PC-9 (cell line): ENCODE measurements around the gene CACNG6. TPM values are rescaled to one million over a fixed set of nuclear protein-coding genes. Genes with fewer than 3 reads are reported as not detected.
A peak's percentile ranks its signal among the peaks of the same experiment; 100 is the strongest.

Experiments
- BruUV-seq: library from RNA; stranded (reverse); fragments of 400-500 nt; replicated peaks from 2 replicates; lab custom pipeline; 2021; lab: Mats Ljungman, UMichigan
- CTCF ChIA-PET: fragments of 300-600 bp; sonication (Branson Sonifier 250); formaldehyde crosslinking; loops from one replicate; lab custom pipeline; 2022; ENCODE audit warnings: antibody characterized with exemption; lab: Charles Lee
- POLR2A ChIA-PET: fragments of 300-600 bp; sonication (Branson Sonifier 250); formaldehyde crosslinking; loops from one replicate; lab custom pipeline; 2022; ENCODE audit warnings: antibody characterized with exemption; ENCODE audit not compliant: unreplicated experiment; lab: Charles Lee
- DNase-seq, 2 experiments: peaks; one replicate each; pipeline versions ENCODE4 v3.0.0 to v3.0.0-alpha.2; 2015 to 2022; ENCODE audit warnings: mixed read lengths in 1 of 2
- H2AFZ ChIP-seq: fragments of 200-600 bp; sonication (generic); 2 replicates; pipeline ENCODE4 v1.8.1; 2017; ENCODE audit warnings: antibody characterized with exemption
- H3F3A ChIP-seq: fragments of 200-600 bp; sonication (generic); 2 replicates; pipeline ENCODE4 v1.8.1; 2017; ENCODE audit warnings: antibody characterized with exemption, mild to moderate bottlenecking, low read depth; ENCODE audit not compliant: insufficient read depth
- H3K27ac ChIP-seq: fragments of 200-600 bp; sonication (generic); 2 replicates; pipeline ENCODE4 v1.6.1; 2016; ENCODE audit warnings: mixed run types
- H3K27me3 ChIP-seq: fragments of 200-600 bp; sonication (generic); 2 replicates; pipeline ENCODE4 v1.6.1; 2016; ENCODE audit warnings: low read depth, mixed run types; ENCODE audit not compliant: insufficient read depth
- H3K36me3 ChIP-seq: fragments of 200-600 bp; sonication (generic); 2 replicates; pipeline ENCODE4 v1.6.1; 2016; ENCODE audit warnings: low read depth, mixed run types
- H3K4me1 ChIP-seq: fragments of 200-600 bp; sonication (generic); replicated peaks from 2 replicates; pipeline ENCODE4 v1.6.1; 2016; ENCODE audit warnings: mixed run types; ENCODE audit not compliant: insufficient read depth
- H3K4me2 ChIP-seq: fragments of 200-600 bp; sonication (generic); 2 replicates; pipeline ENCODE4 v1.6.1; 2017; ENCODE audit warnings: mixed run types
- H3K4me3 ChIP-seq: fragments of 200-600 bp; sonication (generic); 2 replicates; pipeline ENCODE4 v1.6.1; 2016; ENCODE audit warnings: mixed run types
- H3K79me2 ChIP-seq: fragments of 200-600 bp; sonication (generic); 2 replicates; pipeline ENCODE4 v1.6.1; 2017; ENCODE audit warnings: low read depth, mixed run types
- H3K9me2 ChIP-seq: fragments of 200-600 bp; sonication (generic); 2 replicates; pipeline ENCODE4 v1.8.1; 2017; ENCODE audit warnings: mild to moderate bottlenecking; ENCODE audit not compliant: insufficient read depth
- H3K9me3 ChIP-seq: fragments of 200-600 bp; sonication (generic); 2 replicates; pipeline ENCODE4 v1.8.1; 2016; ENCODE audit warnings: low read depth; ENCODE audit not compliant: insufficient read depth
- H4K20me1 ChIP-seq: fragments of 200-600 bp; sonication (generic); 2 replicates; pipeline ENCODE4 v1.8.1; 2017; ENCODE audit not compliant: insufficient read depth
- EZH2 ChIP-seq: fragments of 200-600 bp; sonication (generic); IDR thresholded peaks from 2 replicates; pipeline ENCODE4 v1.8.0; 2017; ENCODE audit warnings: antibody characterized with exemption, low read depth
- intact Hi-C: fragments of 100-400 bp; cut with micrococcal nuclease; formaldehyde crosslinking; loops from one replicate; pipeline ENCODE4 v1.10.0; 2022; ENCODE audit not compliant: unreplicated experiment
- total RNA-seq: library from RNA; stranded (reverse); gene quantifications from 2 replicates; pipeline ENCODE4 v1.2.3, GENCODE V29; 2021
- TF ChIP-seq, protein P1 (sequence below): fragments of 200-600 bp; sonication (generic); conservative IDR thresholded peaks from 2 replicates; pipeline ENCODE4 v1.6.1; 2017; ENCODE audit warnings: mixed run types, antibody characterized with exemption, mild to moderate bottlenecking, moderate library complexity

The CACNG6 gene
- total RNA-seq, 1 experiment from 2014 or later = 11.5 TPM

DNA sequence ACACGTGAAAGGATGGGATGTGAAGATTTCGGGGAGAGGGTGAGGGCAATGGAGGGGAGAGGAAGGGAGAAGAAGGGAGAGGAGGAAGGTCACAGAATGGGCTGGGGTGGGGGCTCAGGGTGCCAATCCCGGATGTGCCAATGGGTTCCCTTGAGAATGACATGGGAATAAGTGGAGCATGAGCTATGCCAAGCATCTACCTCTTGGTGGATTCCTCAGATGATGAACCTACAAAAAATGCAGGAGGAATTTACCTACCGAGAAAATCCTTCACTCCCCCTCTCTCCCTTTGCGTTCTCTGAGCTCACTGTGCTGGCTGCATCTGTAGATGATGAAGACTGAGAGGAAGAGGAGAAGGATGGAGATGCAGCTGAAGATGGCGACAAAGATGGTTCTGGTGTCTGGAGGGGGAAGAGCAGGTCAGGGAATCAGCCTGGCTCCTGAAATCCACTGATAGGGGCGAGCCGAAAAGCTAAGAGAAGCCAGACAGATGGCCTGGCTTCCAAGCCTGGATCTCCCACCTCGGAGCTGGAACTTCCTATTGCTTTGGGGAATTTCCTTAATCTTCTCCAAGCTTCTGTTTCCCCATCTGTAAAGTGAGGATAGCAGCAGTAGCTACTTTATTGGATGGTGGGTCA lies 50.7 kb downstream of the CACNG6 start:
- Histone ChIP-seq H3K4me1 (peaks cover 4% of the 10 kb centered on the region; the same call in 1 of the 2 replicates), H4K20me1 (no peaks in the 10 kb centered on the region), H3K27me3 (peaks cover 21% of the 10 kb centered on the region), H3K9me2 (no peaks in the 10 kb centered on the region), H3F3A (no peaks in the 10 kb centered on the region; the same call in 1 of the 2 replicates), H3K27ac (no peak overlapping the region), H3K79me2 (no peaks in the 10 kb centered on the region), H3K4me2 (peak overlapping the region; percentile 8; the same call in 1 of the 2 replicates), H3K36me3 (no peaks in the 10 kb centered on the region), H2AFZ (0 out of 2 replicates have a peak overlapping the region, but pooled peaks have one; percentile 7), H3K9me3 (no peaks in the 10 kb centered on the region), H3K4me3 (no peak overlapping the region)
- peak; percentile 22 to 64 for DNase-seq
- no TSS peak for BruUV-seq
- TF ChIP-seq, protein P1, sequence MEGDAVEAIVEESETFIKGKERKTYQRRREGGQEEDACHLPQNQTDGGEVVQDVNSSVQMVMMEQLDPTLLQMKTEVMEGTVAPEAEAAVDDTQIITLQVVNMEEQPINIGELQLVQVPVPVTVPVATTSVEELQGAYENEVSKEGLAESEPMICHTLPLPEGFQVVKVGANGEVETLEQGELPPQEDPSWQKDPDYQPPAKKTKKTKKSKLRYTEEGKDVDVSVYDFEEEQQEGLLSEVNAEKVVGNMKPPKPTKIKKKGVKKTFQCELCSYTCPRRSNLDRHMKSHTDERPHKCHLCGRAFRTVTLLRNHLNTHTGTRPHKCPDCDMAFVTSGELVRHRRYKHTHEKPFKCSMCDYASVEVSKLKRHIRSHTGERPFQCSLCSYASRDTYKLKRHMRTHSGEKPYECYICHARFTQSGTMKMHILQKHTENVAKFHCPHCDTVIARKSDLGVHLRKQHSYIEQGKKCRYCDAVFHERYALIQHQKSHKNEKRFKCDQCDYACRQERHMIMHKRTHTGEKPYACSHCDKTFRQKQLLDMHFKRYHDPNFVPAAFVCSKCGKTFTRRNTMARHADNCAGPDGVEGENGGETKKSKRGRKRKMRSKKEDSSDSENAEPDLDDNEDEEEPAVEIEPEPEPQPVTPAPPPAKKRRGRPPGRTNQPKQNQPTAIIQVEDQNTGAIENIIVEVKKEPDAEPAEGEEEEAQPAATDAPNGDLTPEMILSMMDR = no peak
- no peak for TF ChIP-seq EZH2
- ChIA-PET CTCF (interaction anchor here (0.5 to 0.8 kb wide), 4 partner anchors 12 to 288 kb away, joined by 3 to 7 read pairs (median 5); no protein-coding TSS in a partner anchor), POLR2A (interaction anchor here (0.5 to 1.1 kb wide), 3 partner anchors 95 to 249 kb away, joined by 3 to 5 read pairs (median 3); partner anchors contain the start of genes CNOT3 and MYADM)
- intact Hi-C loops = no loop called here

GRCh38 chr19:54042989-54043388 lies 51.6 kb downstream of the CACNG6 start:
- TF ChIP-seq EZH2 = no peak
- TF ChIP-seq, protein P1 = no peak
- Histone ChIP-seq H3K79me2 (no peaks in the 10 kb centered on the region), H3K4me1 (peaks cover 4% of the 10 kb centered on the region; the same call in 1 of the 2 replicates), H3K27ac (no peak overlapping the region), H3K4me3 (no peak overlapping the region), H3K4me2 (no peak overlapping the region), H4K20me1 (no peaks in the 10 kb centered on the region), H3K9me2 (no peaks in the 10 kb centered on the region), H3K27me3 (peaks cover 21% of the 10 kb centered on the region), H3K36me3 (no peaks in the 10 kb centered on the region), H2AFZ (no peak overlapping the region), H3F3A (no peaks in the 10 kb centered on the region; the same call in 1 of the 2 replicates), H3K9me3 (no peaks in the 10 kb centered on the region)
- no peak for DNase-seq
- intact Hi-C loops = no loop called here
- BruUV-seq = no TSS peak
- CTCF ChIA-PET = no interaction called here
- POLR2A ChIA-PET = no interaction called here

DNA sequence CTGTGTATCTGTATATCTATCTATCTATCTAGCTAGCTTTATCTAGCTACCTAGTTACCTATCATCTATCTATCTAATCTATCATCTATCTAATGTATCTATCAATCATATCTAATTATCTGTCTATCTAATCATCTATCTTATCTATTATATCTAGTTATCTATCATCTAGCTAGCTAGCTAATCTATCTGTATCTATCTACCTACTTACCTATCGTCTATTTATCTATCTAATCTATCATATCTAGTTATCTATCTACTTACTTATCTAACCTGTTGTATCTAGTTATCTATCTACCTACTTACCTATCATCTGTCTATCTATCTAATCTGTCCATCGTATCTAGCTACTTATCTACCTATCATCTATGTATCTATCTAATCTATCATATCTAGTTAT lies 54.3 kb downstream of the CACNG6 start:
- DNase-seq = no peak
- CTCF ChIA-PET = no interaction called here
- no peaks in the 10 kb centered on the region for H3K9me2 ChIP-seq
- no peak overlapping the region for H3K4me3 ChIP-seq
- H3K9me3 ChIP-seq = no peaks in the 10 kb centered on the region
- no peak for TF ChIP-seq EZH2
- TF ChIP-seq, protein P1 = no peak
- H3K4me1 ChIP-seq = peaks cover 4% of the 10 kb centered on the region; the same call in 1 of the 2 replicates
- no peaks in the 10 kb centered on the region for H3K79me2 ChIP-seq
- H3K27me3 ChIP-seq = peaks cover 28% of the 10 kb centered on the region
- no peak overlapping the region for H3K27ac ChIP-seq
- no peak overlapping the region for H2AFZ ChIP-seq
- H4K20me1 ChIP-seq = no peaks in the 10 kb centered on the region
- no peaks in the 10 kb centered on the region; the same call in 1 of the 2 replicates for H3F3A ChIP-seq
- no peak overlapping the region for H3K4me2 ChIP-seq
- intact Hi-C loops = no loop called here
- POLR2A ChIA-PET = no interaction called here
- no peaks in the 10 kb centered on the region for H3K36me3 ChIP-seq
- BruUV-seq = no TSS peak
